Neural cell (in vitro differentiated cells): Measurements from ENCODE around the gene DTX1. TPM values are rescaled to one million over a fixed set of nuclear protein-coding genes. Genes with fewer than 3 reads are reported as not detected.

Experiments used
- H2AFZ ChIP-seq: fragments of 200-600, 300-800 bp; sonication (generic), shearing (Covaris generic); 2 replicates; pipeline ENCODE4 v1.6.0; 2014; ENCODE audit warnings: low read depth, mild to moderate bottlenecking, antibody characterized with exemption, low read length, moderate library complexity
- H3F3A ChIP-seq: fragments of 200-600 bp; shearing (Covaris generic); 2 replicates; pipeline ENCODE4 v1.6.1; 2016; ENCODE audit warnings: mild to moderate bottlenecking, moderate library complexity, mixed read lengths, antibody characterized with exemption, low read length; ENCODE audit not compliant: insufficient read depth, poor library complexity, severe bottlenecking
- H3K27ac ChIP-seq: fragments of 200-600, 300-800 bp; sonication (generic), shearing (Covaris generic); 2 replicates; pipeline ENCODE4 v1.5.1; 2014; ENCODE audit warnings: mild to moderate bottlenecking, low read length, moderate library complexity
- H3K27me3 ChIP-seq: fragments of 300-800, 200-600 bp; sonication (generic), shearing (Covaris generic); 2 replicates; pipeline ENCODE4 v1.6.0; 2014; ENCODE audit warnings: mild to moderate bottlenecking, low read depth, low read length, moderate library complexity; ENCODE audit not compliant: insufficient read depth
- H3K36me3 ChIP-seq: fragments of 300-800, 200-600 bp; sonication (generic), shearing (Covaris generic); 2 replicates; pipeline ENCODE4 v1.5.1; 2014; ENCODE audit warnings: mild to moderate bottlenecking, antibody characterized with exemption, low read length, moderate library complexity; ENCODE audit not compliant: insufficient read depth
- H3K4me2 ChIP-seq: fragments of 300-800, 200-600 bp; sonication (generic), shearing (Covaris generic); 2 replicates; pipeline ENCODE4 v1.6.0; 2014; ENCODE audit warnings: mild to moderate bottlenecking, low read length
- H3K4me3 ChIP-seq: fragments of 300-800, 200-600 bp; sonication (generic), shearing (Covaris generic); 2 replicates; pipeline ENCODE4 v1.5.1; 2014; ENCODE audit warnings: mild to moderate bottlenecking, low read length, moderate library complexity
- H3K79me2 ChIP-seq: fragments of 200-600 bp; shearing (Covaris generic); replicated peaks from 2 replicates; pipeline ENCODE4 v1.6.0; 2014; ENCODE audit warnings: mild to moderate bottlenecking, low read length, moderate library complexity; ENCODE audit not compliant: insufficient read depth
- H3K9ac ChIP-seq: fragments of 300-800, 200-600 bp; sonication (generic), shearing (Covaris generic); 2 replicates; pipeline ENCODE4 v1.6.1; 2016; ENCODE audit warnings: mild to moderate bottlenecking, low read length, mixed read lengths
- H3K9me2 ChIP-seq: fragments of 200-600 bp; shearing (Covaris generic); 2 replicates; pipeline ENCODE4 v1.6.1; 2016; ENCODE audit warnings: mild to moderate bottlenecking, low read length, mixed read lengths; ENCODE audit not compliant: insufficient read depth
- H3K9me3 ChIP-seq: fragments of 200-600, 300-800 bp; sonication (generic), shearing (Covaris generic); 2 replicates; pipeline ENCODE4 v1.6.1; 2016; ENCODE audit warnings: mild to moderate bottlenecking, mixed run types, low read length, moderate library complexity, mixed read lengths
- H4K20me1 ChIP-seq: fragments of 200-600 bp; shearing (Covaris generic); 2 replicates; pipeline ENCODE4 v1.6.1; 2016; ENCODE audit warnings: mild to moderate bottlenecking, mixed run types; ENCODE audit not compliant: insufficient read depth
- CTCF ChIP-seq: fragments of 450-650 bp; IDR thresholded peaks from 2 replicates; pipeline ENCODE4 v1.5.1; 2014; ENCODE audit warnings: antibody characterized with exemption, mild to moderate bottlenecking, moderate library complexity; ENCODE audit not compliant: poor library complexity, severe bottlenecking
- EP300 ChIP-seq: fragments of 450-650 bp; conservative IDR thresholded peaks from 2 replicates; pipeline ENCODE4 v1.6.1; 2014; ENCODE audit warnings: antibody characterized with exemption, mild to moderate bottlenecking, moderate library complexity; ENCODE audit not compliant: poor library complexity, severe bottlenecking
- EZH2 ChIP-seq: fragments of 200-600, 300-800 bp; shearing (Covaris generic), sonication (generic); IDR thresholded peaks from 2 replicates; pipeline ENCODE4 v1.6.1; 2014; ENCODE audit warnings: antibody characterized with exemption, low read length, borderline replicate concordance, mild to moderate bottlenecking; ENCODE audit not compliant: insufficient read depth, poor library complexity, severe bottlenecking
- MXI1 ChIP-seq: fragments of 450-650 bp; conservative IDR thresholded peaks from 2 replicates; pipeline ENCODE4 v1.6.1; 2014; ENCODE audit warnings: antibody characterized with exemption, mild to moderate bottlenecking; ENCODE audit not compliant: poor library complexity, severe bottlenecking
- POLR2AphosphoS5 ChIP-seq: IDR thresholded peaks from 2 replicates; pipeline ENCODE4 v1.6.1; 2012
- RAD21 ChIP-seq: fragments of 450-650 bp; conservative IDR thresholded peaks from 2 replicates; pipeline ENCODE4 v1.6.1; 2014; ENCODE audit warnings: antibody characterized with exemption, mild to moderate bottlenecking, moderate library complexity
- REST ChIP-seq: IDR thresholded peaks from 2 replicates; pipeline ENCODE4 v1.6.1; 2012; ENCODE audit warnings: borderline replicate concordance
- SMC3 ChIP-seq: fragments of 450-650 bp; conservative IDR thresholded peaks from 2 replicates; pipeline ENCODE4 v1.6.1; 2014; ENCODE audit warnings: antibody characterized with exemption, mild to moderate bottlenecking, moderate library complexity; ENCODE audit not compliant: poor library complexity
- TAF1 ChIP-seq: IDR thresholded peaks from 2 replicates; pipeline ENCODE4 v1.6.1; 2012; ENCODE audit warnings: low read depth
- polyA plus RNA-seq: library from polyadenylated mRNA; depleted of rRNA; stranded (reverse); fragments of >200 nt; gene quantifications from 2 replicates; pipeline ENCODE4 v1.2.3, GENCODE V29; 2014

The DTX1 gene
- polyA plus RNA-seq, 1 donor from 2014 or later = 30.7 TPM

- no peak overlapping the region for H2AFZ ChIP-seq
- H3K9me2 ChIP-seq = no peaks in the 10 kb centered on the region
- no peak overlapping the region for H3K27ac ChIP-seq
- H3F3A ChIP-seq = no peaks in the 10 kb centered on the region
- TF ChIP-seq EP300 (no peak), POLR2AphosphoS5 (no peak), RAD21 (no peak), TAF1 (no peak), CTCF (no peak), SMC3 (no peak), REST (no peak), MXI1 (no peak), EZH2 (no peak)
- H3K27me3 ChIP-seq = no peaks in the 10 kb centered on the region
- H3K36me3 ChIP-seq = no peaks in the 10 kb centered on the region
- H3K9ac ChIP-seq = no peak overlapping the region
- H4K20me1 ChIP-seq = no peaks in the 10 kb centered on the region
- H3K4me3 ChIP-seq = no peak overlapping the region
- H3K9me3 ChIP-seq = no peaks in the 10 kb centered on the region
- no peak overlapping the region for H3K4me2 ChIP-seq
- no peaks in the 10 kb centered on the region for H3K79me2 ChIP-seq
Observed at GRCh38 chr12:113022563-113023297, 33.8 kb upstream of the DTX1 start.

GRCh38 chr12:113027726-113028125 is 28.8 kb upstream of the DTX1 start:
- H3K9me2 ChIP-seq = no peaks in the 10 kb centered on the region
- H3K9me3 ChIP-seq = no peaks in the 10 kb centered on the region
- H3K79me2 ChIP-seq = no peaks in the 10 kb centered on the region
- H3K9ac ChIP-seq = no peak overlapping the region
- H3K4me3 ChIP-seq = no peak overlapping the region
- H3K36me3 ChIP-seq = no peaks in the 10 kb centered on the region
- no peaks in the 10 kb centered on the region for H4K20me1 ChIP-seq
- H3F3A ChIP-seq = no peaks in the 10 kb centered on the region
- H3K27me3 ChIP-seq = no peaks in the 10 kb centered on the region
- H3K4me2 ChIP-seq = no peak overlapping the region
- H2AFZ ChIP-seq = no peak overlapping the region
- H3K27ac ChIP-seq = no peak overlapping the region
- no peak for TF ChIP-seq EP300
